ENCODE results near the gene ERO1B. TPM values are rescaled to one million over a fixed set of nuclear protein-coding genes. Genes with fewer than 3 reads are reported as not detected.

The ERO1B gene
- polyA plus RNA-seq, 3 donors = 10.7 to 18.9 (median 12.6) TPM

GRCh38 chr1:236261033-236261432 lies 20.7 kb downstream of the ERO1B start:
- no peak for DNase-seq (ENCODE audit: extremely low read depth in 1 of 11, low read depth in 9 of 11, low spot score in 4 of 11)

DNA sequence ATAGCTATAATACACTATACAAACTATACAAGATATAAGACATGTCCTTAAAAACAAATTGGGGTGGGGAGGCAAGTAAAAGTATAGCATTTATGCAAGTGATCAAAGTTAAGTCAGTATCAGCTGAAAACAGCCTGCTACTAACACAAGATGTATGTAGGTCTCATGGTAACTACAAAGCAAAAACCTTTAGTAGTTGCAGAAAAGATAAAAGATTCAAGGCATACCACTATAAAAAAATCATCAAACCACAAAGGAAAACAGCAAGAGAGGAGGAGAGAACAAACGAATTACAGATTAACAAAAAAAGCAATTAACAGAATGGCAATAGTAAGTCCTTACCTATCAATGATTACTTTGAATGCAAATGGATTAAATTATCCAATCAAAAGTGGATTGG lies 22.7 kb downstream of the ERO1B start:
- no peak for DNase-seq (ENCODE audit: extremely low read depth in 1 of 11, low read depth in 9 of 11, low spot score in 4 of 11)

- DNase-seq (ENCODE audit: extremely low read depth in 1 of 11, low read depth in 9 of 11, low spot score in 4 of 11) = no peak
Measured at GRCh38 chr1:236258114-236258622, 23.6 kb downstream of the ERO1B start.

DNA sequence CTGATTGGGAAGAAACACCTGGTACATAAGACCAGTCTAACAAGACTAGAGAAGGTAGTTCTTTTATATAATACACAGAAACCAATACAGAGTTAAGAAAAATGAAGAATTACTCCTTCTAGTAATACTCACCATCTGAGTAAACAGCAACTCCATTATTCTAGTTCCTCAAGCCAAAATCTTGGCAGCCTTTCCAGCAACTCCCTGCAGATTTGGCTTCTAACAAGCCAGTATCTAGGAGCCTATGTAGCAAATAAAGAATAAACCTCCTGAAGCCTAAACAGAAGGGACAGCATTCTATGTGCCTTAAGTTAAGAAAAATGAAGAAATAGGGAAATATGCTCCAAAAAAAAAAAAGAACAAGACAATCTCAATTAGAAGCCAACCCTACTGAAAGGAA lies 24.5 kb downstream of the ERO1B start:
- DNase-seq (ENCODE audit: extremely low read depth in 1 of 11, low read depth in 9 of 11, low spot score in 4 of 11) = no peak

- DNase-seq (ENCODE audit: extremely low read depth in 1 of 11, low read depth in 9 of 11, low spot score in 4 of 11) = no peak
Measured at GRCh38 chr1:236253918-236254637, 27.7 kb downstream of the ERO1B start.

GRCh38 chr1:236253119-236253518 lies 28.6 kb downstream of the ERO1B start:
- DNase-seq (ENCODE audit: extremely low read depth in 1 of 11, low read depth in 9 of 11, low spot score in 4 of 11) = no peak

GRCh38 chr1:236251587-236251986 lies 30.2 kb downstream of the ERO1B start:
- no peak for DNase-seq (ENCODE audit: extremely low read depth in 1 of 11, low read depth in 9 of 11, low spot score in 4 of 11)

GRCh38 chr1:236247286-236247685 lies 34.5 kb downstream of the ERO1B start:
- DNase-seq (ENCODE audit: extremely low read depth in 1 of 11, low read depth in 9 of 11, low spot score in 4 of 11) = no peak

DNA sequence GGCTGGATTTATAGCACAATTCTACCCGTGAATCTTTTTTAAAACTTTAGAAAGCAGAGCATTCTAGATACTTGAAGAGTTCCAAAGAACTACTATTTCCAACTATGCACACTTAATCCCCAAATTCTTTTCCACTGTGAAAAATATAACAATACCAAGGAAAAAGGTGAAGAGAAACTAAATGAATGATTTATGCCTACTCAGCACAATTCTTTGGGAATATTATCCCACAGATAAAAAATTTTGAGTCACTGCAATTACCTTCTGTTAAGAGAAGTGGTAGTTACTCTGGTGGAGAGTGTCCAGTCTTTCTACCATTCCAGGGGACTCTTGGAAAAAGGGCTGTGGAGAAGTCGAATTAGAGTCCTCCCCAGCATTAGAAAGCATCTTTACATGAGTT lies 39.2 kb downstream of the ERO1B start:
- no peak for DNase-seq (ENCODE audit: extremely low read depth in 1 of 11, low read depth in 9 of 11, low spot score in 4 of 11)

DNA sequence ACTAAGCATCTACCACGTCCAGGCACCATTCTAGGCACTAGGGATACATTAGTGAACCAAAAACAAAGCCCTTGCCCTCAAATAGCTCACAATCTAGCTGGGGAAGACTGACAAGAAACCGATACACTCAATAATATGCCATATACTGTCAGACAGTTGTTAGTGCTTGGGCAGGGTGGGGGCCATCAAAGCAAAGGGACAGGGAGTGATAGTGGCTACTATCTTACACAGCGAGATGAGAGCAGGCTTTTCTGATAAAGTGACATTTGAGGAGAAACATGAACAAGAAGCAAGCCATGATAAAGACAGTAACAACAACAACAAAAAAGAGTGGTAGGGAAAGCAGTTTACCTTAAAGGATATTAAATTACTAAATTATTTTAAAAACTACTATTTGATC lies 41.1 kb downstream of the ERO1B start:
- DNase-seq (ENCODE audit: extremely low read depth in 1 of 11, low read depth in 9 of 11, low spot score in 4 of 11) = no peak

DNA sequence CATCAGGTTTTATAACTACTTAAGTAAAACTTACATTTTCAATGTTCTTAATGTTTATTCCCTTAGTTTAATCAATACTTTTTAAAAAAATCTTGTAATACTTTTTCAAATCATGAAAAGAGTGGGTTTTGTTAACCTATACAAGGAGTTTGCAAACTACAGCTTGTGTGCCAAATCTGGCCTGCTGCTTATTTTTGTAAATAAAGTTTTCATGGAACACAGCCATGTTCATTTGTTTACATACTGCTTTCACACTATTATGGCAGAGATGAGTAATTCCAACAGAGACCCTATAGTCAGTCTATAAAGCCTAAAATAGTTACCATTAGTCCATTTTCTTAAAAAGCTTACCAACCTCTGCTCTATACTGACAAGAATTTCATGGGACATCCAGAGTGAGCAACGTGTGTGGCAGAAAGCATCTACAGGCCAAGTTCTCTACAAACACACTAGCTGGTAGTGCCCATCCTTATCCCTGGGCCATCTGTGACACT lies 42.6 kb downstream of the ERO1B start:
- DNase-seq (ENCODE audit: extremely low read depth in 1 of 11, low read depth in 9 of 11, low spot score in 4 of 11) = no peak

GRCh38 chr1:236235116-236235515 lies 46.6 kb downstream of the ERO1B start:
- no peak for DNase-seq (ENCODE audit: extremely low read depth in 1 of 11, low read depth in 9 of 11, low spot score in 4 of 11)

DNA sequence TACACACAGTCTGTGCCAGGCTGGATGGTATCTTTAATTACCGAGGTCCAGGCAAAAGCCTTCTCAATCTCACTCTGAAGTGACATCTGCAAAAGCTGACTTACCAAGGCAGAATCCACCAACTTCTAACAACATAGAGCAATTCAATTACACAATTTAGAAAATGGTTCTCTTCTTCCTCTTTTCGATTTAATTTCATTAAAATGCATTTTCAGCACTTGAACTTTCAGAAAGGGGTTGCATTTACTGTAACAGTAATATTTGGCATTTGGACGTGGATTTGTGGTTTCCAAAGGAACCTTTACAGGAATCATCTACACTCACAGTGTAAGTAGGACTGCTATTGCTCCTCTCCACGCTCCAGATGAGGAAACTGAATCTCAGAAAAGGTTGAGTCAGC lies 53.3 kb downstream of the ERO1B start:
- no peak for DNase-seq (ENCODE audit: extremely low read depth in 1 of 11, low read depth in 9 of 11, low spot score in 4 of 11)

GRCh38 chr1:236222632-236223031 lies 59.1 kb downstream of the ERO1B start:
- no peak for DNase-seq (ENCODE audit: extremely low read depth in 1 of 11, low read depth in 9 of 11, low spot score in 4 of 11)

- DNase-seq (ENCODE audit: extremely low read depth in 1 of 11, low read depth in 9 of 11, low spot score in 4 of 11) = no peak
Measured at GRCh38 chr1:236220473-236220872, 61.3 kb downstream of the ERO1B start.

- DNase-seq (ENCODE audit: extremely low read depth in 1 of 11, low read depth in 9 of 11, low spot score in 4 of 11) = no peak
Measured at GRCh38 chr1:236214761-236215160, 67.0 kb downstream of the ERO1B start.

DNA sequence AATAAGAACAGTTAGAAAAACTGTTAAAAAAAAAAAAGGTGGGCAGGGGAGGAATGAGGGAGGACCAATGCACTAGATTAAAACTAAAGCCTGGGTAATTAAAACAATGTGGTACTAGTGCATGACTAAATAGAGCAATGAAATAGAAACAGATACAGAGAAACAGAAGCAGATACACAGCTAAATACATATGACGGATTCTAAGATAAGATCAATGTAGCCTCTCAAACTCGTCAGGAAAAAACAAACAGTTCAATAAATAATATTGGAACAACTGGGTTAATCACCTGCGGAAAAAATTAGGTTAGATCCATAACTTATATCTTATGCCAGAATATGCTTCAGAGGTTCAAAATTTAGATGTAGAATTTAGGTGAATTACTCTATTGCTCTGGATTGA lies 68.2 kb downstream of the ERO1B start:
- DNase-seq (ENCODE audit: extremely low read depth in 1 of 11, low read depth in 9 of 11, low spot score in 4 of 11) = no peak

DNA sequence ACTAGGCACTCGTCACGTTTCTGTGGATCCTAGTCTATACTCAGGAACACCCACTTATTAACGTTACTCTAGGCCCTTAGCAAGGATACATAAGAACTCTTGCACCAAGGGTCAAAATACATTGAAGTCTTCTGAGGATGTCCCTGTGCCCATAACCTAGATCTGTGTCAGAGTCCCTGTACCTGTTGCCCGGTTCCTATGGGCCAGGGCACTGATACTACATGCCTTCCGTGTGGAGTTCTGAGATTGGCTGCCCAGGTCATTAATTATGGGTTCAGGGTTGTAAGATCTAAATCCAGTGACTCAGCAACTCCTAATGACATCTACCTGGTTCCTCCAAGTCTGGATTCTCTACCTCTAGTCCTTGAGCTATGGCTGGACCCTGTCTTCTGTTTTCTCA lies 69.9 kb downstream of the ERO1B start:
- DNase-seq (ENCODE audit: extremely low read depth in 1 of 11, low read depth in 9 of 11, low spot score in 4 of 11) = no peak

DNA sequence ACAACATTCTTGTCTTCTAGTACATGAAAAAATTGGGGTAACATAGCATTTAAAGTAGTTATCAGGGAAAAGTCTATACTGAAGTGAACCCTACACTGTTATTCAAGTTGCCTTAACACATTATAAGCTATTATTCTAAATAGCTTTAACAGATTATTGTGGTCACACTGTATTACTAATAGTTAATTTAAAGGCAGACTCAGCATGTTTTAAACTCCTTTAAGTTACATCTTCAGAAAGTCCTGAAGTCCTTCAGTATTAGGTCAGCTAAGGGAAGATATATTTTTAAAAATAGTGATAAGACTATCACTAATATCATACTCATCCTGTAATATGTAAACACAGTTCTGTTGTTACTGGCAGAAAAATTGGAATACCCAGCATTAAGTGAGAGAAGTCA lies 72.0 kb downstream of the ERO1B start:
- DNase-seq (ENCODE audit: extremely low read depth in 1 of 11, low read depth in 9 of 11, low spot score in 4 of 11) = no peak

GRCh38 chr1:236209185-236209584 lies 72.6 kb downstream of the ERO1B start:
- DNase-seq (ENCODE audit: extremely low read depth in 1 of 11, low read depth in 9 of 11, low spot score in 4 of 11) = no peak

DNA sequence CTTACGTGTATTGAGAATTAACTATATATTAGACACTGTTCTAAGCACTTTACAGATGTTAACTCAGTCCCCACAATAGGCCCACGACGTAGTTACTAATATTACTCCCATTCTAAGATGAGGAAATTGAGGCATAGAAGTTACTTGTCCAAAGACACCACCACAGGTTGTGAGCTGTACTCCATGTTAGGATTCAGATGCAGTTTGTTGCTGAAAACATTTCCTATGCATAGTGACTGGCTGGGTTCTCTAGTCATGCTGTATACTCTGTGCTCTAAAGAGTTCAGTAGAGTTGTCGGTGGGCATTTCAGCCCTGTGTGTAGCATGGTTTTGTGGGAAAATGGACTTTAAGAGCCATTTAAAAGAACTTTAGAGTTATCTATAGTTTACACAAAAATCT lies 74.2 kb downstream of the ERO1B start:
- no peak for DNase-seq (ENCODE audit: extremely low read depth in 1 of 11, low read depth in 9 of 11, low spot score in 4 of 11)
